PC-3 (cell line): ENCODE data around the gene WFS1. TPM values are rescaled to one million over a fixed set of nuclear protein-coding genes. Genes with fewer than 3 reads are reported as not detected.

Experiments used
- ATAC-seq: fragments of 200-7000 bp; cut with Tn5 transposase; 2 replicates; pipeline ENCODE4 v1.9.1; 2020; ENCODE audit warnings: mild to moderate bottlenecking, moderate library complexity
- BruUV-seq: library from RNA; stranded (reverse); fragments of 400-500 nt; replicated peaks from 2 replicates; lab custom pipeline; 2021; lab: Mats Ljungman, UMichigan
- CTCF ChIA-PET: fragments of 300-600 bp; sonication (Branson Sonifier 250); formaldehyde crosslinking; loops from one replicate; lab custom pipeline; 2022; ENCODE audit warnings: antibody characterized with exemption; lab: Charles Lee
- POLR2A ChIA-PET: fragments of 300-600 bp; sonication (Branson Sonifier 250); formaldehyde crosslinking; loops from one replicate; lab custom pipeline; 2022; ENCODE audit warnings: antibody characterized with exemption; ENCODE audit not compliant: unreplicated experiment; lab: Charles Lee
- DNase-seq: peaks from one replicate; pipeline ENCODE4 v3.0.0-alpha.2; 2015
- H2AFZ ChIP-seq: fragments of 300-600 bp; sonication (generic); 2 replicates; pipeline ENCODE4 v1.6.0; 2016; ENCODE audit warnings: antibody characterized with exemption, low read length
- H3F3A ChIP-seq: fragments of 300-600 bp; sonication (generic); one replicate; pipeline ENCODE4 v1.6.0; 2017; ENCODE audit warnings: antibody characterized with exemption, low read length, control low read depth, mild to moderate bottlenecking; ENCODE audit not compliant: unreplicated experiment
- H3K27ac ChIP-seq: fragments of 300-600 bp; sonication (generic); 2 replicates; pipeline ENCODE4 v1.5.1; 2016; ENCODE audit warnings: mild to moderate bottlenecking, low read length
- H3K27me3 ChIP-seq: fragments of 300-600 bp; sonication (generic); 2 replicates; pipeline ENCODE4 v1.6.1; 2016; ENCODE audit warnings: low read length, mixed read lengths
- H3K36me3 ChIP-seq: fragments of 300-600 bp; sonication (generic); 2 replicates; pipeline ENCODE4 v1.6.1; 2016; ENCODE audit warnings: low read depth, mixed run types, low read length, mixed read lengths
- H3K4me1 ChIP-seq: fragments of 300-600 bp; sonication (generic); 2 replicates; pipeline ENCODE4 v1.5.1; 2016; ENCODE audit warnings: low read length; ENCODE audit not compliant: insufficient read depth
- H3K4me2 ChIP-seq: fragments of 300-600 bp; sonication (generic); 2 replicates; pipeline ENCODE4 v1.6.0; 2016; ENCODE audit warnings: low read length
- H3K4me3 ChIP-seq: fragments of 300-600 bp; sonication (generic); 2 replicates; pipeline ENCODE4 v1.5.1; 2016; ENCODE audit warnings: mild to moderate bottlenecking, low read length, mixed read lengths
- H3K79me2 ChIP-seq: fragments of 300-600 bp; sonication (generic); 2 replicates; pipeline ENCODE4 v1.6.1; 2017; ENCODE audit warnings: low read length, mixed read lengths
- H3K9ac ChIP-seq: fragments of 300-600 bp; sonication (generic); 2 replicates; pipeline ENCODE4 v1.6.0; 2016; ENCODE audit warnings: mild to moderate bottlenecking, low read length
- H3K9me2 ChIP-seq: fragments of 300-600 bp; sonication (generic); replicated peaks from 2 replicates; pipeline ENCODE4 v1.6.1; 2016; ENCODE audit warnings: mixed run types, low read length, mixed read lengths
- H3K9me3 ChIP-seq: fragments of 300-600 bp; sonication (generic); 2 replicates; pipeline ENCODE4 v1.6.1; 2016; ENCODE audit warnings: low read length, mixed read lengths
- H4K20me1 ChIP-seq: fragments of 300-600 bp; sonication (generic); 2 replicates; pipeline ENCODE4 v1.6.1; 2016; ENCODE audit warnings: low read length, mixed read lengths
- EZH2 ChIP-seq: fragments of 300-600 bp; sonication (generic); IDR thresholded peaks from one replicate; pipeline ENCODE4 v1.6.1; 2017; ENCODE audit warnings: antibody characterized with exemption, mild to moderate bottlenecking, low read length; ENCODE audit not compliant: unreplicated experiment
- EZH2phosphoT487 ChIP-seq: fragments of 300-600 bp; sonication (generic); IDR thresholded peaks from 2 replicates; pipeline ENCODE4 v1.6.1; 2018; ENCODE audit warnings: mild to moderate bottlenecking, antibody characterized with exemption, low read length, borderline replicate concordance
- intact Hi-C: fragments of 100-400 bp; cut with micrococcal nuclease; formaldehyde crosslinking; loops from 2 replicates; pipeline ENCODE4 v1.9.0; 2023
- total RNA-seq: library from RNA; depleted of rRNA; stranded (reverse); fragments of >200 nt; gene quantifications from 2 replicates; pipeline ENCODE4 v1.2.3, GENCODE V29; 2014
- TF ChIP-seq, protein P1 (sequence below): fragments of 300-600 bp; sonication (generic); conservative IDR thresholded peaks from 2 replicates; pipeline ENCODE4 v1.5.1; 2017; ENCODE audit warnings: antibody characterized with exemption, low read depth, mild to moderate bottlenecking, low read length

Gene WFS1
- total RNA-seq, 1 experiment from 2014 or later, result 35.7 TPM

DNA sequence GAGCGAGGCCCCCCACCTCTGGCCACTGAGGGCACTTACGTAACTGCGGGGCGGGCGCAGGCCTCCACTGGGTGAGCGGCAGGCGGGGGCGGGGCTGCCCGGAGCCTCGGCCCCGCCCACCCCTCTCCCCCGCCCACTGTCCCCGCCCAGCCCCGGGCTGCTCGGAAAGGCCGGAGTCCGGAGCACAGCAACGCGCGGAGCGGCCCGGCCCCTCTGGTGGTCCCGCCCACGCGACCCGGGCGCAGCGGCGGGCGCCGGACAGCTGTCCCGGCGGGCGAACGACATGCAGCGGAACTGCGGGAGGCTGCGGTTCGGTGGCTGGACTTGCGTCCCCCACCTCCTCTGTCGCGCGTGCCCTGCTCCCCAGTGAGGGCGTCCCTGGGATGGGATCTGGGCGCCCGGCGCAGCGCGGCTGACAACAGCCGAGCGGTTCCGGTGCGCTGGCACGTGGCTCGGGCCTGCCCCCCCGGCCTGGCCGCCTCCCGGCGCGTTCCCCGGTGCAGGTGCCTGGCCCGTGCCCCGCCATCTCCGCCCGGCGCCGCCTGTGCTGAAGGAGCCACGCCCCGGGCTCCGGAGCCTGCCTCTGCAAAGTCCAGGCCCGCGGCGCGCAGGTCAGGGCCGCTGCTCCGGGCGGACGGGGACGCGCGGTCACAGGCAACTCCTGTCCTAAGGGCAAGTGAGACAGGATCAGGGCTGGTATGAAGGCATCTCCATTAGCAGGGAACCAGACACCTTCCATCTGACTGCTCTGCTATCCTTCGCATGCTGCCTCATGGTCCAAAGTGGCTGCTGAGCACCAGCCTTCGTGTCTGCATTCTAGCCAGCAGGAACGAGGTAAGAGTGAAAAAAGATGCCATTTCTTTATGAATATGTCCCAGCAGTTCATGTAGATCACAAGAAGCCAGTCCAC, 47.5 kb upstream of the WFS1 start:
- Histone ChIP-seq H4K20me1 (no peaks in the 10 kb centered on the region), H2AFZ (no peak overlapping the region), H3F3A (no peaks in the 10 kb centered on the region), H3K4me2 (no peak overlapping the region), H3K27me3 (peaks cover 18% of the 10 kb centered on the region), H3K79me2 (no peaks in the 10 kb centered on the region), H3K4me3 (no peak overlapping the region), H3K4me1 (no peaks in the 10 kb centered on the region), H3K27ac (no peak overlapping the region), H3K9me2 (no peaks in the 10 kb centered on the region), H3K9ac (no peak overlapping the region), H3K9me3 (no peaks in the 10 kb centered on the region), H3K36me3 (no peaks in the 10 kb centered on the region)
- TF ChIP-seq, protein P1, sequence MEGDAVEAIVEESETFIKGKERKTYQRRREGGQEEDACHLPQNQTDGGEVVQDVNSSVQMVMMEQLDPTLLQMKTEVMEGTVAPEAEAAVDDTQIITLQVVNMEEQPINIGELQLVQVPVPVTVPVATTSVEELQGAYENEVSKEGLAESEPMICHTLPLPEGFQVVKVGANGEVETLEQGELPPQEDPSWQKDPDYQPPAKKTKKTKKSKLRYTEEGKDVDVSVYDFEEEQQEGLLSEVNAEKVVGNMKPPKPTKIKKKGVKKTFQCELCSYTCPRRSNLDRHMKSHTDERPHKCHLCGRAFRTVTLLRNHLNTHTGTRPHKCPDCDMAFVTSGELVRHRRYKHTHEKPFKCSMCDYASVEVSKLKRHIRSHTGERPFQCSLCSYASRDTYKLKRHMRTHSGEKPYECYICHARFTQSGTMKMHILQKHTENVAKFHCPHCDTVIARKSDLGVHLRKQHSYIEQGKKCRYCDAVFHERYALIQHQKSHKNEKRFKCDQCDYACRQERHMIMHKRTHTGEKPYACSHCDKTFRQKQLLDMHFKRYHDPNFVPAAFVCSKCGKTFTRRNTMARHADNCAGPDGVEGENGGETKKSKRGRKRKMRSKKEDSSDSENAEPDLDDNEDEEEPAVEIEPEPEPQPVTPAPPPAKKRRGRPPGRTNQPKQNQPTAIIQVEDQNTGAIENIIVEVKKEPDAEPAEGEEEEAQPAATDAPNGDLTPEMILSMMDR, result no peak
- TF ChIP-seq EZH2 (no peak), EZH2phosphoT487 (no peak)
- intact Hi-C loops, result no loop called here
- ChIA-PET POLR2A (no interaction called here), CTCF (no interaction called here)
- no peak for DNase-seq
- ATAC-seq, result no peak
- no TSS peak for BruUV-seq

DNA sequence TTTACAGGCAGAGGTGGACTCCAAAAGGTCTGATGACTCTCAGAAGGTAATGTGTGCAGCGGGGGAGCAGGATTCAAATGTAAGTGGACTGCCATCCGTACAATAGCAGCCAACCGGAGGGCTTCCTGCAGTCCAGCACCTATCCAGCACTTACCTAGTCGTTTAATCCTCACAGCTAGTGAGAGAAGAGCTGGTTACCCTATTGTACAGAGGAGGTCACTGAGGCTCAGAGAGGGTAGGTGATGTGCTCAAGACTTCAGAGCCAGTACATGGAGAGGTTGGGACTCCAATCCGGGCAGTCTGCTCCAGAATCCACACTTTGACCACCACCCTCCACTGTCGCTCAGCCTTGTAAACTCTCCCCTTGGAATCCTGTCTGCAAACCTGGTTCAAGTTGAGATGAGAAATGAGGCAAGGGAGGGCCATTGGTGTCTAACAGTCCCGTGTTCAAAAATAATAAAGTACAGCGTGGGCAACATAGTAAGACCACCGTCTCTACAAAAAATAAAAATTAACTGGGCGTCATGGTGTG, 46.8 kb upstream of the WFS1 start:
- TF ChIP-seq, protein P1, result no peak
- TF ChIP-seq EZH2phosphoT487, result no peak
- TF ChIP-seq EZH2, result no peak
- H3K27me3 ChIP-seq, result peaks cover 16% of the 10 kb centered on the region
- H3K9me3 ChIP-seq, result no peaks in the 10 kb centered on the region
- BruUV-seq, result no TSS peak
- ATAC-seq (no peak), DNase-seq (peak; percentile 2)
- intact Hi-C loops, result no loop called here
- no peaks in the 10 kb centered on the region for H3K36me3 ChIP-seq
- no peak overlapping the region for H3K9ac ChIP-seq
- no peak overlapping the region for H3K27ac ChIP-seq
- no peaks in the 10 kb centered on the region for H3K79me2 ChIP-seq
- no peaks in the 10 kb centered on the region for H3F3A ChIP-seq
- CTCF ChIA-PET, result no interaction called here
- no peaks in the 10 kb centered on the region for H3K4me1 ChIP-seq
- no peaks in the 10 kb centered on the region for H4K20me1 ChIP-seq
- no peak overlapping the region for H3K4me3 ChIP-seq
- POLR2A ChIA-PET, result no interaction called here
- H3K4me2 ChIP-seq, result no peak overlapping the region
- H2AFZ ChIP-seq, result no peak overlapping the region
- H3K9me2 ChIP-seq, result no peaks in the 10 kb centered on the region

DNA sequence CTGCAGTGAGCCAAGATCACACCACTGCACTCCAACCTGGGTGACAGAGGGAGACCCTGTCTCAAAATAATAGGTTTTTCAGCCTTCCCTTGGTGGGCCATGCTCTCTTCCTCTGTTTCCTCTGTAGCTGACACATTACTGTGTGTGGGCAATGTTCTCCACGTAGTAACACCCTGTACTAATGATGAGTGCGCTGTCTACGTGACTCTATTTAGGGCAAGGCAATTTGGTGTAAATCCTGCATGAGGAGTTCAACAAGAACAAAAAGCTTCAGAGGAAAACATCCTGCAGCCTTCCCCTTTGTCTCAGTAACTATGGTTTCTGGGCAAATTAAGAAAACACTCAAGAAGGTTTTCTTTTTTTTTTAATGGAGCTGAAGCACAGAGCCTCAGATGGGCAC, 44.9 kb upstream of the WFS1 start:
- H3K4me2 ChIP-seq, result no peak overlapping the region
- no peak overlapping the region for H2AFZ ChIP-seq
- no peak overlapping the region for H3K27ac ChIP-seq
- intact Hi-C loops, result no loop called here
- H3K4me3 ChIP-seq, result no peak overlapping the region
- ChIA-PET POLR2A (no interaction called here), CTCF (no interaction called here)
- H3K9me2 ChIP-seq, result no peaks in the 10 kb centered on the region
- H3K9ac ChIP-seq, result no peak overlapping the region
- TF ChIP-seq EZH2 (no peak), EZH2phosphoT487 (no peak)
- TF ChIP-seq, protein P1, result no peak
- no peaks in the 10 kb centered on the region for H3F3A ChIP-seq
- no TSS peak for BruUV-seq
- ATAC-seq, result no peak
- no peaks in the 10 kb centered on the region for H4K20me1 ChIP-seq
- no peak for DNase-seq
- H3K79me2 ChIP-seq, result no peaks in the 10 kb centered on the region
- no peaks in the 10 kb centered on the region for H3K9me3 ChIP-seq
- H3K4me1 ChIP-seq, result no peaks in the 10 kb centered on the region
- H3K36me3 ChIP-seq, result no peaks in the 10 kb centered on the region
- no peaks in the 10 kb centered on the region; the same call in 1 of the 2 replicates for H3K27me3 ChIP-seq
